ENCODE results near the gene TMED6.

DNA sequence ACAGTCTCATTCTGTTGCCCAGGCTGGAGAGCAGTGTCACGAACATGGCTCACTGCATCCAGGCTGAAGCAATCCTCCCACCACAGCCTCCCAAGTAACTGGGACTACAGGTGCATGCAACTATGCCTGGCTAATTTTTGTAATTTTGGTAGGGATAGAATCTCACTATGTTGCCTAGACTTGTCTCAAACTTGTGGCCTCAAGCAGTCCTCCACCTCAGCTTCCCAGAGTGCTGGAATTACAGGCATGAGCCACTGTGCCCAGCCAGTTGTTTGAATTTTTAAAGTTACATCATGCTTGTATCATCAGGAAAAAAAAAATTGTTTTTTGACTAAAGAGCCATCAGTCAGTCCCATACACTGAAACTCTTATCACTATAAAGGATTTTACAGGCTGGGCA lies 57.5 kb downstream of the TMED6 start:
- TF ChIP-seq, protein P1, sequence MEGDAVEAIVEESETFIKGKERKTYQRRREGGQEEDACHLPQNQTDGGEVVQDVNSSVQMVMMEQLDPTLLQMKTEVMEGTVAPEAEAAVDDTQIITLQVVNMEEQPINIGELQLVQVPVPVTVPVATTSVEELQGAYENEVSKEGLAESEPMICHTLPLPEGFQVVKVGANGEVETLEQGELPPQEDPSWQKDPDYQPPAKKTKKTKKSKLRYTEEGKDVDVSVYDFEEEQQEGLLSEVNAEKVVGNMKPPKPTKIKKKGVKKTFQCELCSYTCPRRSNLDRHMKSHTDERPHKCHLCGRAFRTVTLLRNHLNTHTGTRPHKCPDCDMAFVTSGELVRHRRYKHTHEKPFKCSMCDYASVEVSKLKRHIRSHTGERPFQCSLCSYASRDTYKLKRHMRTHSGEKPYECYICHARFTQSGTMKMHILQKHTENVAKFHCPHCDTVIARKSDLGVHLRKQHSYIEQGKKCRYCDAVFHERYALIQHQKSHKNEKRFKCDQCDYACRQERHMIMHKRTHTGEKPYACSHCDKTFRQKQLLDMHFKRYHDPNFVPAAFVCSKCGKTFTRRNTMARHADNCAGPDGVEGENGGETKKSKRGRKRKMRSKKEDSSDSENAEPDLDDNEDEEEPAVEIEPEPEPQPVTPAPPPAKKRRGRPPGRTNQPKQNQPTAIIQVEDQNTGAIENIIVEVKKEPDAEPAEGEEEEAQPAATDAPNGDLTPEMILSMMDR (IDR thresholded peaks at IDR 0.05 in 2 of 3, conservative IDR thresholded peaks at IDR 0.05 in 1 of 3; ENCODE audit: borderline replicate concordance in 1 of 3, insufficient read depth in 1 of 3, low read depth in 2 of 3, low read length in 2 of 3): no peak
- TF ChIP-seq POLR2AphosphoS5 (IDR thresholded peaks at IDR 0.05; ENCODE audit: low read depth, low read length): no peak
- TF ChIP-seq RAD21 (IDR thresholded peaks at IDR 0.05; ENCODE audit: low read depth): no peak
- no peak for TF ChIP-seq POLR2A (IDR thresholded peaks at IDR 0.05; ENCODE audit: borderline replicate concordance, extremely low read depth, insufficient read depth, insufficient read length)
- TF ChIP-seq, protein P2, sequence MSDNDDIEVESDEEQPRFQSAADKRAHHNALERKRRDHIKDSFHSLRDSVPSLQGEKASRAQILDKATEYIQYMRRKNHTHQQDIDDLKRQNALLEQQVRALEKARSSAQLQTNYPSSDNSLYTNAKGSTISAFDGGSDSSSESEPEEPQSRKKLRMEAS (IDR thresholded peaks at IDR 0.05): no peak
- TF ChIP-seq ZNF274 (IDR thresholded peaks at IDR 0.05; ENCODE audit: low read depth, low read length): no peak
- TF ChIP-seq JUND (IDR thresholded peaks at IDR 0.05): no peak
- no peak for TF ChIP-seq EZH2 (IDR thresholded peaks at IDR 0.05)
- no peak for TF ChIP-seq ZFX (IDR thresholded peaks at IDR 0.05)
- TF ChIP-seq SRF (IDR thresholded peaks at IDR 0.05; ENCODE audit: low read depth): no peak
- TF ChIP-seq, protein P3, sequence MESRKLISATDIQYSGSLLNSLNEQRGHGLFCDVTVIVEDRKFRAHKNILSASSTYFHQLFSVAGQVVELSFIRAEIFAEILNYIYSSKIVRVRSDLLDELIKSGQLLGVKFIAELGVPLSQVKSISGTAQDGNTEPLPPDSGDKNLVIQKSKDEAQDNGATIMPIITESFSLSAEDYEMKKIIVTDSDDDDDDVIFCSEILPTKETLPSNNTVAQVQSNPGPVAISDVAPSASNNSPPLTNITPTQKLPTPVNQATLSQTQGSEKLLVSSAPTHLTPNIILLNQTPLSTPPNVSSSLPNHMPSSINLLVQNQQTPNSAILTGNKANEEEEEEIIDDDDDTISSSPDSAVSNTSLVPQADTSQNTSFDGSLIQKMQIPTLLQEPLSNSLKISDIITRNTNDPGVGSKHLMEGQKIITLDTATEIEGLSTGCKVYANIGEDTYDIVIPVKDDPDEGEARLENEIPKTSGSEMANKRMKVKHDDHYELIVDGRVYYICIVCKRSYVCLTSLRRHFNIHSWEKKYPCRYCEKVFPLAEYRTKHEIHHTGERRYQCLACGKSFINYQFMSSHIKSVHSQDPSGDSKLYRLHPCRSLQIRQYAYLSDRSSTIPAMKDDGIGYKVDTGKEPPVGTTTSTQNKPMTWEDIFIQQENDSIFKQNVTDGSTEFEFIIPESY (IDR thresholded peaks at IDR 0.05; ENCODE audit: extremely low read depth, insufficient replicate concordance, low read length): no peak
